HCT116 (cell line): Measurements from ENCODE around the gene PEX26. TPM values are rescaled to one million over a fixed set of nuclear protein-coding genes. Genes with fewer than 3 reads are reported as not detected.

Source experiments
- ATAC-seq: fragments of 200-7000 bp; cut with Tn5 transposase; 2 replicates; pipeline ENCODE4 v1.9.1; 2020; ENCODE audit warnings: mild to moderate bottlenecking, moderate library complexity
- BruUV-seq: library from RNA; stranded (reverse); fragments of 400-500 nt; replicated peaks from 2 replicates; lab custom pipeline; 2021; lab: Mats Ljungman, UMichigan
- CTCF ChIA-PET: fragments of 300-600 bp; sonication (Branson Sonifier 250); formaldehyde crosslinking; loops from one replicate; lab custom pipeline; 2021; ENCODE audit warnings: antibody characterized with exemption; lab: Charles Lee
- POLR2A ChIA-PET: fragments of 300-600, 350-600 bp; sonication (Branson Sonifier 250); formaldehyde crosslinking; loops from one replicate; lab custom pipeline; 2021; ENCODE audit warnings: antibody characterized with exemption; lab: Charles Lee
- RAD21 ChIA-PET, 2 experiments: fragments of 300-600 bp; sonication (Branson Sonifier 250); formaldehyde crosslinking; loops; one replicate each; lab custom pipeline; 2023; ENCODE audit warnings: low total read pairs in 2 of 2; ENCODE audit not compliant: uncharacterized antibody in 2 of 2, unreplicated experiment in 2 of 2, low non-redundant PET in 1 of 2; lab: Charles Lee
- DNase-seq: peaks from one replicate; pipeline ENCODE4 v3.0.0-alpha.2; 2010; ENCODE audit warnings: low read depth, low spot score
- H2AFZ ChIP-seq: fragments of 200-600 bp; shearing (Covaris generic), sonication (generic); 2 replicates; pipeline ENCODE4 v1.6.1; 2017; ENCODE audit warnings: low read depth, mixed run types, mixed read lengths, antibody characterized with exemption, low read length; ENCODE audit not compliant: poor library complexity, severe bottlenecking
- H3K27ac ChIP-seq: 2 replicates; pipeline ENCODE4 v1.5.1; 2012; ENCODE audit warnings: low read depth, low read length
- H3K27me3 ChIP-seq: fragments of 200-600 bp; sonication (generic); 2 replicates; pipeline ENCODE4 v1.6.1; 2016; ENCODE audit warnings: mixed run types, low read length, mixed read lengths; ENCODE audit not compliant: insufficient read depth
- H3K36me3 ChIP-seq, 2 experiments: fragments of 200-500 bp in 1 of 2; fragments of 200-600 bp in 1 of 2; sonication (Bioruptor generic) in 1 of 2; sonication (generic) in 1 of 2; 2 replicates each; pipeline versions ENCODE4 v1.5.1 to v1.6.1; 2014 to 2016; ENCODE audit warnings: low read length in 2 of 2, inconsistent platforms in 1 of 2, mixed read lengths in 1 of 2, mixed run types in 1 of 2; ENCODE audit not compliant: insufficient read depth in 2 of 2, control insufficient read depth in 1 of 2
- H3K4me1 ChIP-seq, 2 experiments: fragments of 200-600 bp in 1 of 2; sonication (generic) in 1 of 2; 2 replicates each; pipeline versions ENCODE4 v1.5.1 to v1.6.1; 2012 to 2017; ENCODE audit warnings: low read length in 2 of 2, inconsistent platforms in 1 of 2, mild to moderate bottlenecking in 1 of 2, mixed read lengths in 1 of 2, mixed run types in 1 of 2, moderate library complexity in 1 of 2; ENCODE audit not compliant: insufficient read depth in 2 of 2, control insufficient read depth in 1 of 2
- H3K4me2 ChIP-seq: fragments of 200-600 bp; sonication (generic); 2 replicates; pipeline ENCODE4 v1.6.1; 2017; ENCODE audit warnings: mixed run types, low read length, mixed read lengths
- H3K4me3 ChIP-seq, 2 experiments: fragments of 200-600 bp in 1 of 2; sonication (generic) in 1 of 2; replicated peaks in 1 of 2; 2 replicates each; pipeline ENCODE4 v1.5.1; 2011 to 2016; ENCODE audit warnings: low read length in 2 of 2, control low read depth in 1 of 2, low read depth in 1 of 2, mild to moderate bottlenecking in 1 of 2, mixed read lengths in 1 of 2, mixed run types in 1 of 2
- H3K79me2 ChIP-seq: fragments of 200-600 bp; sonication (generic); 2 replicates; pipeline ENCODE4 v1.6.1; 2017; ENCODE audit warnings: mild to moderate bottlenecking, mixed run types, low read length, moderate library complexity, mixed read lengths; ENCODE audit not compliant: insufficient read depth
- H3K9ac ChIP-seq: fragments of 200-600 bp; sonication (generic); 2 replicates; pipeline ENCODE4 v1.6.1; 2016; ENCODE audit warnings: low read length, mixed read lengths
- H3K9me2 ChIP-seq: fragments of 200-600 bp; sonication (generic), shearing (Covaris generic); 2 replicates; pipeline ENCODE4 v1.6.1; 2017; ENCODE audit warnings: mixed run types, mild to moderate bottlenecking, moderate library complexity; ENCODE audit not compliant: insufficient read depth
- H3K9me3 ChIP-seq, 2 experiments: fragments of 200-500 bp in 1 of 2; fragments of 200-600 bp in 1 of 2; sonication (Bioruptor generic) in 1 of 2; sonication (generic) in 1 of 2; 2 replicates each; pipeline ENCODE4 v1.6.1; 2014 to 2017; ENCODE audit warnings: low read length in 2 of 2, mixed read lengths in 2 of 2, inconsistent platforms in 1 of 2, low read depth in 1 of 2, mild to moderate bottlenecking in 1 of 2, mixed run types in 1 of 2, moderate library complexity in 1 of 2; ENCODE audit not compliant: control insufficient read depth in 1 of 2, insufficient read depth in 1 of 2
- H4K20me1 ChIP-seq: fragments of 200-600 bp; sonication (generic), shearing (Covaris generic); 2 replicates; pipeline ENCODE4 v1.6.1; 2017; ENCODE audit warnings: mixed run types, mild to moderate bottlenecking, moderate library complexity; ENCODE audit not compliant: insufficient read depth
- CBX3 ChIP-seq: IDR thresholded peaks from 2 replicates; pipeline ENCODE4 v1.6.1; 2012; ENCODE audit warnings: low read depth
- CEBPB ChIP-seq: IDR thresholded peaks from 2 replicates; pipeline ENCODE4 v1.6.1; 2012; ENCODE audit warnings: low read depth
- EGR1 ChIP-seq: IDR thresholded peaks from 2 replicates; pipeline ENCODE4 v1.6.1; 2012; ENCODE audit warnings: low read depth
- ELF1 ChIP-seq: IDR thresholded peaks from 2 replicates; pipeline ENCODE4 v1.6.1; 2012; ENCODE audit warnings: low read depth, borderline replicate concordance
- EZH2 ChIP-seq: fragments of 200-600 bp; sonication (generic); IDR thresholded peaks from 2 replicates; pipeline ENCODE4 v1.6.1; 2017; ENCODE audit warnings: antibody characterized with exemption, mixed run types
- EZH2phosphoT487 ChIP-seq: fragments of 200-600 bp; IDR thresholded peaks from 2 replicates; pipeline ENCODE4 v1.6.1; 2018; ENCODE audit warnings: antibody characterized with exemption, borderline replicate concordance
- FOSL1 ChIP-seq: IDR thresholded peaks from 2 replicates; pipeline ENCODE4 v1.6.1; 2012; ENCODE audit warnings: low read depth
- JUND ChIP-seq: IDR thresholded peaks from 2 replicates; pipeline ENCODE4 v1.6.1; 2012
- MAX ChIP-seq: IDR thresholded peaks from 2 replicates; pipeline ENCODE4 v1.6.1; 2012
- POLR2A ChIP-seq: IDR thresholded peaks from 2 replicates; pipeline ENCODE4 v1.7.0; 2011; ENCODE audit warnings: borderline replicate concordance; ENCODE audit not compliant: insufficient read depth, insufficient read length; ENCODE audit errors: extremely low read depth
- RAD21 ChIP-seq: IDR thresholded peaks from 2 replicates; pipeline ENCODE4 v1.6.1; 2012; ENCODE audit warnings: low read depth, mild to moderate bottlenecking
- SP1 ChIP-seq: IDR thresholded peaks from 2 replicates; pipeline ENCODE4 v1.6.1; 2012; ENCODE audit warnings: low read depth
- SRF ChIP-seq: IDR thresholded peaks from 2 replicates; pipeline ENCODE4 v1.6.1; 2012; ENCODE audit warnings: low read depth
- YY1 ChIP-seq: IDR thresholded peaks from 2 replicates; pipeline ENCODE4 v1.6.1; 2011; ENCODE audit warnings: low read length, low read depth, moderate library complexity, mild to moderate bottlenecking; ENCODE audit not compliant: insufficient replicate concordance; ENCODE audit errors: extremely low read depth
- ZFX ChIP-seq: fragments of 450-650 bp; IDR thresholded peaks from 2 replicates; pipeline ENCODE4 v1.6.1; 2017
- ZNF274 ChIP-seq: fragments of 200-500 bp; sonication (Bioruptor generic); IDR thresholded peaks from 2 replicates; pipeline ENCODE4 v1.6.1; 2014; ENCODE audit warnings: mild to moderate bottlenecking, low read depth, low read length, inconsistent platforms
- intact Hi-C: fragments of 100-400 bp; cut with micrococcal nuclease; formaldehyde crosslinking; loops from 2 replicates; pipeline ENCODE4 v1.10.0; 2022
- total RNA-seq: library from RNA; stranded (reverse); gene quantifications from one replicate; pipeline ENCODE4 v1.2.1, GENCODE V29; 2021; ENCODE audit not compliant: unreplicated experiment
- TF ChIP-seq, protein P1 (sequence below): IDR thresholded peaks from 2 replicates; pipeline ENCODE4 v1.6.1; 2012
- TF ChIP-seq, protein P2 (sequence below): IDR thresholded peaks from 2 replicates; pipeline ENCODE4 v1.6.1; 2011; ENCODE audit warnings: mild to moderate bottlenecking, low read length, moderate library complexity; ENCODE audit not compliant: insufficient replicate concordance; ENCODE audit errors: extremely low read depth
- TF ChIP-seq, protein P3 (sequence below), 3 experiments: fragments of 200-600 bp in 1 of 3; sonication (generic) in 1 of 3; IDR thresholded peaks in 2 of 3; conservative IDR thresholded peaks in 1 of 3; 2 replicates each; pipeline ENCODE4 v1.5.1; 2012 to 2017; ENCODE audit warnings: low read depth in 2 of 3, low read length in 2 of 3, antibody characterized with exemption in 1 of 3, borderline replicate concordance in 1 of 3, control low read depth in 1 of 3, mild to moderate bottlenecking in 1 of 3, mixed read lengths in 1 of 3, mixed run types in 1 of 3, moderate library complexity in 1 of 3; ENCODE audit not compliant: insufficient read depth in 1 of 3

The PEX26 gene
- total RNA-seq, 1 experiment from 2014 or later: 26.4 TPM

DNA sequence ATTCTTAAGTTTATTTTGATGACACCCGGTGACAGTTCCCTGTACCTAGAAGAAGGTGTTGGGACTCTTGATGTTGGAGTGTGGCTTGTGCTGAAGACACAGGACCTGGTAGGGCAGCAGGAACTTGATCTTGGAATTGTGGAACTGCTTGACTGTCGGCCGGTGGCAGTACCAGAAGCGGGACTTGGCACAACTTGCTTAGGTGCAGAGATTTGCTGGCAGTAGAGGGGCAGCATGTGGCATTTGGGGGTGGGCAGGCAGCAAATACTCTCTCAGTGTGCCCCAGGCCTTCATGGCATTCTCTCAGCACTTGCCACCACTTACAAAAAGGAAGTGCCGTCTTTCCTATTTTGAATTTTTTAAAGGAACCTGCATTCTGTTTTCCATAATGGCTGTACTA lies 3.6 kb downstream of the PEX26 start:
- Histone ChIP-seq H3K4me3 (no peak overlapping the region), H4K20me1 (no peaks in the 10 kb centered on the region), H3K27ac (no peak overlapping the region), H3K4me1 (peaks cover 12 to 20% of the 10 kb centered on the region in 2 experiments), H3K9me2 (no peaks in the 10 kb centered on the region), H3K36me3 (peaks cover 18 to 39% of the 10 kb centered on the region in 2 experiments; a peak in 3 of 4 replicates), H3K79me2 (peaks cover 51% of the 10 kb centered on the region), H3K27me3 (no peaks in the 10 kb centered on the region), H3K9ac (no peak overlapping the region), H2AFZ (no peak overlapping the region), H3K4me2 (no peak overlapping the region), H3K9me3 (no peaks in the 10 kb centered on the region)
- no peak for TF ChIP-seq ZFX
- TF ChIP-seq ELF1: no peak
- TF ChIP-seq SRF: no peak
- no peak for TF ChIP-seq FOSL1
- TF ChIP-seq EZH2: no peak
- TF ChIP-seq CBX3: no peak
- TF ChIP-seq YY1: no peak
- TF ChIP-seq ZNF274: no peak
- TF ChIP-seq CEBPB: no peak
- no peak for TF ChIP-seq RAD21
- no peak for TF ChIP-seq EGR1
- TF ChIP-seq EZH2phosphoT487: no peak
- TF ChIP-seq, protein P1, sequence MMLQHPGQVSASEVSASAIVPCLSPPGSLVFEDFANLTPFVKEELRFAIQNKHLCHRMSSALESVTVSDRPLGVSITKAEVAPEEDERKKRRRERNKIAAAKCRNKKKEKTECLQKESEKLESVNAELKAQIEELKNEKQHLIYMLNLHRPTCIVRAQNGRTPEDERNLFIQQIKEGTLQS: no peak
- TF ChIP-seq, protein P2, sequence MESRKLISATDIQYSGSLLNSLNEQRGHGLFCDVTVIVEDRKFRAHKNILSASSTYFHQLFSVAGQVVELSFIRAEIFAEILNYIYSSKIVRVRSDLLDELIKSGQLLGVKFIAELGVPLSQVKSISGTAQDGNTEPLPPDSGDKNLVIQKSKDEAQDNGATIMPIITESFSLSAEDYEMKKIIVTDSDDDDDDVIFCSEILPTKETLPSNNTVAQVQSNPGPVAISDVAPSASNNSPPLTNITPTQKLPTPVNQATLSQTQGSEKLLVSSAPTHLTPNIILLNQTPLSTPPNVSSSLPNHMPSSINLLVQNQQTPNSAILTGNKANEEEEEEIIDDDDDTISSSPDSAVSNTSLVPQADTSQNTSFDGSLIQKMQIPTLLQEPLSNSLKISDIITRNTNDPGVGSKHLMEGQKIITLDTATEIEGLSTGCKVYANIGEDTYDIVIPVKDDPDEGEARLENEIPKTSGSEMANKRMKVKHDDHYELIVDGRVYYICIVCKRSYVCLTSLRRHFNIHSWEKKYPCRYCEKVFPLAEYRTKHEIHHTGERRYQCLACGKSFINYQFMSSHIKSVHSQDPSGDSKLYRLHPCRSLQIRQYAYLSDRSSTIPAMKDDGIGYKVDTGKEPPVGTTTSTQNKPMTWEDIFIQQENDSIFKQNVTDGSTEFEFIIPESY: no peak
- TF ChIP-seq JUND: no peak
- no peak for TF ChIP-seq MAX
- TF ChIP-seq POLR2A: no peak
- TF ChIP-seq, protein P3, sequence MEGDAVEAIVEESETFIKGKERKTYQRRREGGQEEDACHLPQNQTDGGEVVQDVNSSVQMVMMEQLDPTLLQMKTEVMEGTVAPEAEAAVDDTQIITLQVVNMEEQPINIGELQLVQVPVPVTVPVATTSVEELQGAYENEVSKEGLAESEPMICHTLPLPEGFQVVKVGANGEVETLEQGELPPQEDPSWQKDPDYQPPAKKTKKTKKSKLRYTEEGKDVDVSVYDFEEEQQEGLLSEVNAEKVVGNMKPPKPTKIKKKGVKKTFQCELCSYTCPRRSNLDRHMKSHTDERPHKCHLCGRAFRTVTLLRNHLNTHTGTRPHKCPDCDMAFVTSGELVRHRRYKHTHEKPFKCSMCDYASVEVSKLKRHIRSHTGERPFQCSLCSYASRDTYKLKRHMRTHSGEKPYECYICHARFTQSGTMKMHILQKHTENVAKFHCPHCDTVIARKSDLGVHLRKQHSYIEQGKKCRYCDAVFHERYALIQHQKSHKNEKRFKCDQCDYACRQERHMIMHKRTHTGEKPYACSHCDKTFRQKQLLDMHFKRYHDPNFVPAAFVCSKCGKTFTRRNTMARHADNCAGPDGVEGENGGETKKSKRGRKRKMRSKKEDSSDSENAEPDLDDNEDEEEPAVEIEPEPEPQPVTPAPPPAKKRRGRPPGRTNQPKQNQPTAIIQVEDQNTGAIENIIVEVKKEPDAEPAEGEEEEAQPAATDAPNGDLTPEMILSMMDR (IDR thresholded peaks at IDR 0.05 in 2 of 3, conservative IDR thresholded peaks at IDR 0.05 in 1 of 3; ENCODE audit: borderline replicate concordance in 1 of 3, insufficient read depth in 1 of 3, low read depth in 2 of 3, low read length in 2 of 3): no peak
- TF ChIP-seq SP1: no peak
- CTCF ChIA-PET: no interaction called here
- DNase-seq (no peak), ATAC-seq (no peak)
- RAD21 ChIA-PET: no interaction called here
- BruUV-seq: no TSS peak
- POLR2A ChIA-PET: no interaction called here
- intact Hi-C loops: no loop called here
